Activated naive CD8-positive, alpha-beta T cell treated with anti-CD3 and anti-CD28 coated beads, Interleukin-2, amount 50 U/mL, for 16 hours (primary cell): ENCODE measurements around the gene PXK.
"Not testable (repeated sequence)": the region's sequence is repeated elsewhere in the genome, so short reads cannot be mapped to it uniquely, and the experiment has no call there.

Source experiments
- DNase-seq: peaks from one replicate; pipeline ENCODE4 v3.0.0-alpha.2; 2020; ENCODE audit warnings: low read depth, low spot score

The PXK gene

GRCh38 chr3:58323529-58324390 lies 8.9 kb upstream of the PXK start:
- no peak for DNase-seq

GRCh38 chr3:58324391-58325390 lies 8.0 kb upstream of the PXK start:
- DNase-seq = no peak

GRCh38 chr3:58325525-58325992 lies 7.1 kb upstream of the PXK start:
- no peak for DNase-seq

- DNase-seq = no peak
Measured at GRCh38 chr3:58326267-58326900, 6.3 kb upstream of the PXK start.

- DNase-seq = no peak
Measured at GRCh38 chr3:58329150-58329921, 3.4 kb upstream of the PXK start.

- no peak for DNase-seq
Measured at GRCh38 chr3:58329922-58330413, 2.7 kb upstream of the PXK start.

- no peak for DNase-seq
Measured at GRCh38 chr3:58331593-58332152, 1.0 kb upstream of the PXK start.

- no peak for DNase-seq
Measured at GRCh38 chr3:58333206-58334012, 717 bp downstream of the PXK start.

GRCh38 chr3:58334013-58334321 lies 1.3 kb downstream of the PXK start:
- no peak for DNase-seq

- no peak for DNase-seq
Measured at GRCh38 chr3:58334506-58334884, 1.8 kb downstream of the PXK start.

GRCh38 chr3:58335652-58335947 lies 2.9 kb downstream of the PXK start:
- DNase-seq = no peak

GRCh38 chr3:58336135-58336882 lies 3.6 kb downstream of the PXK start:
- DNase-seq = no peak

GRCh38 chr3:58337190-58337589 lies 4.5 kb downstream of the PXK start:
- no peak for DNase-seq

- not testable (repeated sequence) for DNase-seq
Measured at GRCh38 chr3:58339146-58339545, 6.5 kb downstream of the PXK start.

- no peak for DNase-seq
Measured at GRCh38 chr3:58340594-58341244, 8.0 kb downstream of the PXK start.

- DNase-seq = no peak
Measured at GRCh38 chr3:58341376-58341775, 8.7 kb downstream of the PXK start.

- no peak for DNase-seq
Measured at GRCh38 chr3:58342676-58343075, 10.0 kb downstream of the PXK start.

- DNase-seq = no peak
Measured at GRCh38 chr3:58345457-58345856, 12.8 kb downstream of the PXK start.

- DNase-seq = no peak
Measured at GRCh38 chr3:58346368-58346767, 13.7 kb downstream of the PXK start.
